ENCODE results near the gene PLAAT4. TPM values are rescaled to one million over a fixed set of nuclear protein-coding genes. Genes with fewer than 3 reads are reported as not detected.
"Not testable (repeated sequence)": the region's sequence is repeated elsewhere in the genome, so short reads cannot be mapped to it uniquely, and the experiment has no call there.

PLAAT4 gene
- total RNA-seq, 2 experiments from 2014 or later, result 80.4 to 82.4 TPM

GRCh38 chr11:63521896-63522295 lies 14.7 kb upstream of the PLAAT4 start:
- H3K36me3 ChIP-seq (ENCODE audit: insufficient read depth, low read length), result no peaks in the 10 kb centered on the region
- no peaks in the 10 kb centered on the region for H3K9me3 ChIP-seq (ENCODE audit: control insufficient read depth in 1 of 2, insufficient read depth in 1 of 2, low read length in 2 of 2)
- ChIA-PET CTCF (no interaction called here), POLR2A (interaction anchor here (1.0 kb wide), 1 partner anchor 10 kb away, joined by 3 read pairs; no protein-coding TSS in a partner anchor)
- no peak for ATAC-seq (ENCODE audit: poor library complexity)
- Mint-ChIP-seq H3K4me1 (ENCODE audit: low read depth) (peaks cover 21% of the 10 kb centered on the region), H3K4me3 (no peak overlapping the region), H3K9me3 (no peaks in the 10 kb centered on the region), H3K36me3 (ENCODE audit: low read depth) (no peaks in the 10 kb centered on the region), H3K27me3 (no peaks in the 10 kb centered on the region), H3K27ac (no peak overlapping the region)
- TF ChIP-seq, protein P1, sequence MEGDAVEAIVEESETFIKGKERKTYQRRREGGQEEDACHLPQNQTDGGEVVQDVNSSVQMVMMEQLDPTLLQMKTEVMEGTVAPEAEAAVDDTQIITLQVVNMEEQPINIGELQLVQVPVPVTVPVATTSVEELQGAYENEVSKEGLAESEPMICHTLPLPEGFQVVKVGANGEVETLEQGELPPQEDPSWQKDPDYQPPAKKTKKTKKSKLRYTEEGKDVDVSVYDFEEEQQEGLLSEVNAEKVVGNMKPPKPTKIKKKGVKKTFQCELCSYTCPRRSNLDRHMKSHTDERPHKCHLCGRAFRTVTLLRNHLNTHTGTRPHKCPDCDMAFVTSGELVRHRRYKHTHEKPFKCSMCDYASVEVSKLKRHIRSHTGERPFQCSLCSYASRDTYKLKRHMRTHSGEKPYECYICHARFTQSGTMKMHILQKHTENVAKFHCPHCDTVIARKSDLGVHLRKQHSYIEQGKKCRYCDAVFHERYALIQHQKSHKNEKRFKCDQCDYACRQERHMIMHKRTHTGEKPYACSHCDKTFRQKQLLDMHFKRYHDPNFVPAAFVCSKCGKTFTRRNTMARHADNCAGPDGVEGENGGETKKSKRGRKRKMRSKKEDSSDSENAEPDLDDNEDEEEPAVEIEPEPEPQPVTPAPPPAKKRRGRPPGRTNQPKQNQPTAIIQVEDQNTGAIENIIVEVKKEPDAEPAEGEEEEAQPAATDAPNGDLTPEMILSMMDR (IDR thresholded peaks at IDR 0.05), result no peak
- intact Hi-C loops (cut with DNase I, micrococcal nuclease), result no loop called here
- H3K27me3 ChIP-seq (ENCODE audit: control insufficient read depth in 1 of 2, insufficient read depth in 2 of 2, low read length in 2 of 2), result no peaks in the 10 kb centered on the region
- H3K4me3 ChIP-seq (ENCODE audit: low read length), result no peak overlapping the region
- DNase-seq, result no peak
- no peak overlapping the region for H3K27ac ChIP-seq (ENCODE audit: low read depth in 1 of 2, low read length in 2 of 2)
- peaks cover 6% of the 10 kb centered on the region for H3K4me1 ChIP-seq (ENCODE audit: insufficient read depth, low read length)

GRCh38 chr11:63523151-63523550 lies 13.5 kb upstream of the PLAAT4 start:
- CTCF ChIA-PET, result interaction anchor here (1.8 kb wide), 1 partner anchor 147 kb away, joined by 4 read pairs; the partner anchor contains the start of gene ATL3
- ATAC-seq (ENCODE audit: poor library complexity), result no peak
- Histone ChIP-seq H3K36me3 (ENCODE audit: insufficient read depth, low read length) (no peaks in the 10 kb centered on the region), H3K27me3 (ENCODE audit: control insufficient read depth in 1 of 2, insufficient read depth in 2 of 2, low read length in 2 of 2) (no peaks in the 10 kb centered on the region), H3K27ac (ENCODE audit: low read depth in 1 of 2, low read length in 2 of 2) (no peak overlapping the region), H3K4me3 (ENCODE audit: low read length) (no peak overlapping the region), H3K9me3 (ENCODE audit: control insufficient read depth in 1 of 2, insufficient read depth in 1 of 2, low read length in 2 of 2) (no peaks in the 10 kb centered on the region), H3K4me1 (ENCODE audit: insufficient read depth, low read length) (peaks cover 6% of the 10 kb centered on the region)
- TF ChIP-seq, protein P1 (IDR thresholded peaks at IDR 0.05), result no peak
- Mint-ChIP-seq H3K36me3 (ENCODE audit: low read depth) (no peaks in the 10 kb centered on the region), H3K27ac (no peak overlapping the region), H3K27me3 (no peaks in the 10 kb centered on the region), H3K4me3 (no peak overlapping the region), H3K4me1 (ENCODE audit: low read depth) (peaks cover 26% of the 10 kb centered on the region), H3K9me3 (no peaks in the 10 kb centered on the region)
- POLR2A ChIA-PET, result interaction anchor here (1.0 kb wide), 1 partner anchor 13 kb away, joined by 3 read pairs; the partner anchor contains the start of gene PLAAT4
- intact Hi-C loops (cut with DNase I, micrococcal nuclease), result no loop called here
- DNase-seq, result no peak

GRCh38 chr11:63527667-63528066 lies 8.9 kb upstream of the PLAAT4 start:
- Histone ChIP-seq H3K27me3 (ENCODE audit: control insufficient read depth in 1 of 2, insufficient read depth in 2 of 2, low read length in 2 of 2) (no peaks in the 10 kb centered on the region), H3K9me3 (ENCODE audit: control insufficient read depth in 1 of 2, insufficient read depth in 1 of 2, low read length in 2 of 2) (no peaks in the 10 kb centered on the region), H3K4me1 (ENCODE audit: insufficient read depth, low read length) (peaks cover 26% of the 10 kb centered on the region), H3K36me3 (ENCODE audit: insufficient read depth, low read length) (no peaks in the 10 kb centered on the region), H3K4me3 (ENCODE audit: low read length) (no peak overlapping the region), H3K27ac (ENCODE audit: low read depth in 1 of 2, low read length in 2 of 2) (no peak overlapping the region)
- TF ChIP-seq, protein P1 (IDR thresholded peaks at IDR 0.05), result no peak
- H3K36me3 Mint-ChIP-seq (ENCODE audit: low read depth), result no peaks in the 10 kb centered on the region
- no peaks in the 10 kb centered on the region for H3K9me3 Mint-ChIP-seq
- ATAC-seq (ENCODE audit: poor library complexity) (no peak), DNase-seq (no peak)
- POLR2A ChIA-PET, result interaction anchor here (0.9 kb wide), 1 partner anchor 9 kb away, joined by 3 read pairs; the partner anchor contains the start of gene PLAAT4
- H3K27ac Mint-ChIP-seq, result no peak overlapping the region
- H3K27me3 Mint-ChIP-seq, result no peaks in the 10 kb centered on the region
- intact Hi-C loops (cut with DNase I, micrococcal nuclease), result no loop called here
- peaks cover 44% of the 10 kb centered on the region for H3K4me1 Mint-ChIP-seq (ENCODE audit: low read depth)
- no peak overlapping the region for H3K4me3 Mint-ChIP-seq
- CTCF ChIA-PET, result no interaction called here

- H3K4me3 ChIP-seq (ENCODE audit: low read length); H3K36me3 Mint-ChIP-seq (ENCODE audit: low read depth); H3K4me3 Mint-ChIP-seq; CTCF ChIA-PET; H3K27me3 ChIP-seq (ENCODE audit: control insufficient read depth in 1 of 2, insufficient read depth in 2 of 2, low read length in 2 of 2); H3K9me3 Mint-ChIP-seq; H3K27me3 Mint-ChIP-seq; POLR2A ChIA-PET; H3K9me3 ChIP-seq (ENCODE audit: control insufficient read depth in 1 of 2, insufficient read depth in 1 of 2, low read length in 2 of 2); H3K27ac ChIP-seq (ENCODE audit: low read depth in 1 of 2, low read length in 2 of 2); intact Hi-C loops (cut with DNase I, micrococcal nuclease); DNase-seq; H3K27ac Mint-ChIP-seq; H3K36me3 ChIP-seq (ENCODE audit: insufficient read depth, low read length); ATAC-seq (ENCODE audit: poor library complexity): not testable (repeated sequence)
- H3K4me1 ChIP-seq (ENCODE audit: insufficient read depth, low read length), result peaks cover 31% of the 10 kb centered on the region
- H3K4me1 Mint-ChIP-seq (ENCODE audit: low read depth), result peaks cover 49% of the 10 kb centered on the region
Observed at GRCh38 chr11:63528156-63528555, 8.5 kb upstream of the PLAAT4 start.

DNA sequence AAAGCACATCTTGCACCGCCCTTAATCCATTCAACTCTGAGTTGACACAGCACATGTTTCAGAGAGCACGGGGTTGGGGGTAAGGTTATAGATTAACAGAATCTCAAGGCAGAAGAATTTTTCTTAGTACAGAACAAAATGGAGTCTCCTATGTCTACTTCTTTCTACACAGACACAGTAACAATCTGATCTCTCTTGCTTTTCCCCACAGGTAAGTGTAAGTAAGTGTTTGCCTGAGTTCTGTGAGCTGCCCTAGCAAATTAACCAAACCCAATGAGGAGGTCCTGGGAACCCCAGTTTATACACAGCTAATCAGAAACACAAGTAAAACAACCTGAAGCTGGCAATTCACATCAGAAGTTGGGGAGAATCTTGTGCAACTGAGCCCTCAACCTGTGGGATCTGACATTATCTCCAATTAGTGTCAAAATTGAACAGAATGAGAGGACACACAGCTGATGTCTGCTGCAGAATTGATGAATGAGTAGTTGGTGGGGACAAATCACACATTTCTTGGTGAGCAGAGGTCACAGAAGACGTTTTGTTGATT lies 7.8 kb upstream of the PLAAT4 start:
- CTCF ChIA-PET; H3K4me3 Mint-ChIP-seq; H3K27ac ChIP-seq (ENCODE audit: low read depth in 1 of 2, low read length in 2 of 2); H3K36me3 ChIP-seq (ENCODE audit: insufficient read depth, low read length); H3K36me3 Mint-ChIP-seq (ENCODE audit: low read depth); H3K27me3 Mint-ChIP-seq; H3K9me3 ChIP-seq (ENCODE audit: control insufficient read depth in 1 of 2, insufficient read depth in 1 of 2, low read length in 2 of 2); ATAC-seq (ENCODE audit: poor library complexity); H3K27me3 ChIP-seq (ENCODE audit: control insufficient read depth in 1 of 2, insufficient read depth in 2 of 2, low read length in 2 of 2); DNase-seq; H3K4me3 ChIP-seq (ENCODE audit: low read length); intact Hi-C loops (cut with DNase I, micrococcal nuclease); H3K9me3 Mint-ChIP-seq; POLR2A ChIA-PET: not testable (repeated sequence)
- peaks cover 37% of the 10 kb centered on the region for H3K4me1 ChIP-seq (ENCODE audit: insufficient read depth, low read length)
- H3K4me1 Mint-ChIP-seq (ENCODE audit: low read depth), result peaks cover 56% of the 10 kb centered on the region
- H3K27ac Mint-ChIP-seq, result peak overlapping the region; percentile 74
